GM23338 (cell line): ENCODE data around the gene GPATCH11. TPM values are rescaled to one million over a fixed set of nuclear protein-coding genes. Genes with fewer than 3 reads are reported as not detected.

Source experiments
- ATAC-seq: fragments of 200-7000 bp; cut with Tn5 transposase; 3 replicates; pipeline ENCODE4 v1.9.1; 2020
- DNase-seq: peaks from one replicate; pipeline ENCODE4 v3.0.0-alpha.2; 2015; ENCODE audit warnings: low spot score
- H2AFZ ChIP-seq: fragments of 200-600 bp; sonication (generic); 2 replicates; pipeline ENCODE4 v1.8.0; 2016; ENCODE audit warnings: antibody characterized with exemption, mild to moderate bottlenecking, moderate library complexity
- H3F3A ChIP-seq: fragments of 200-600 bp; sonication (generic); replicated peaks from 2 replicates; pipeline ENCODE4 v1.8.0; 2017; ENCODE audit warnings: antibody characterized with exemption, mixed run types, low read depth
- H3K27ac ChIP-seq: fragments of 200-600 bp; sonication (generic); 2 replicates; pipeline ENCODE4 v1.6.1; 2016; ENCODE audit warnings: low read depth
- H3K27me3 ChIP-seq: fragments of 200-600 bp; sonication (generic); 2 replicates; pipeline ENCODE4 v1.8.0; 2016; ENCODE audit warnings: mild to moderate bottlenecking, mixed run types, moderate library complexity; ENCODE audit not compliant: insufficient read depth
- H3K36me3 ChIP-seq: fragments of 200-600 bp; sonication (generic); 2 replicates; pipeline ENCODE4 v1.8.0; 2016; ENCODE audit warnings: mild to moderate bottlenecking; ENCODE audit not compliant: insufficient read depth
- H3K4me1 ChIP-seq: fragments of 200-600 bp; sonication (generic); 2 replicates; pipeline ENCODE4 v1.8.0; 2016; ENCODE audit warnings: mild to moderate bottlenecking, moderate library complexity; ENCODE audit not compliant: insufficient read depth
- H3K4me2 ChIP-seq: fragments of 200-600 bp; sonication (generic); 2 replicates; pipeline ENCODE4 v1.7.1; 2017; ENCODE audit warnings: mixed run types
- H3K4me3 ChIP-seq: fragments of 200-600 bp; sonication (generic); 2 replicates; pipeline ENCODE4 v1.6.1; 2016; ENCODE audit warnings: mixed run types
- H3K79me2 ChIP-seq: fragments of 200-600 bp; sonication (generic); replicated peaks from 2 replicates; pipeline ENCODE4 v1.8.0; 2017; ENCODE audit warnings: mild to moderate bottlenecking; ENCODE audit not compliant: insufficient read depth
- H3K9me2 ChIP-seq: fragments of 200-600 bp; sonication (generic); 2 replicates; pipeline ENCODE4 v1.8.0; 2017; ENCODE audit not compliant: insufficient read depth
- H4K20me1 ChIP-seq: fragments of 200-600 bp; sonication (generic); replicated peaks from 2 replicates; pipeline ENCODE4 v1.8.0; 2017; ENCODE audit warnings: mild to moderate bottlenecking; ENCODE audit not compliant: insufficient read depth
- H3K27ac Mint-ChIP-seq: 2 replicates; pipeline ENCODE4 v1.8.0; 2020; ENCODE audit warnings: inconsistent platforms, mild to moderate bottlenecking, moderate library complexity, mixed read lengths
- H3K27me3 Mint-ChIP-seq: 3 replicates; pipeline ENCODE4 v1.8.0; 2022; ENCODE audit warnings: low read depth, mild to moderate bottlenecking, moderate library complexity, mixed read lengths, inconsistent platforms; ENCODE audit not compliant: insufficient read depth, poor library complexity
- H3K36me3 Mint-ChIP-seq: 3 replicates; pipeline ENCODE4 v1.8.0; 2021; ENCODE audit warnings: low read depth, mild to moderate bottlenecking, inconsistent platforms, moderate library complexity, mixed read lengths
- H3K4me1 Mint-ChIP-seq: 3 replicates; pipeline ENCODE4 v1.8.0; 2020; ENCODE audit warnings: mild to moderate bottlenecking, inconsistent platforms, mixed read lengths
- H3K4me3 Mint-ChIP-seq: 3 replicates; pipeline ENCODE4 v1.8.0; 2021; ENCODE audit warnings: moderate library complexity, mild to moderate bottlenecking, inconsistent platforms, mixed read lengths
- H3K9me3 Mint-ChIP-seq: 3 replicates; pipeline ENCODE4 v1.8.0; 2020; ENCODE audit warnings: moderate library complexity, mild to moderate bottlenecking, inconsistent platforms, mixed read lengths
- CREB1 ChIP-seq: fragments of 250-450 bp; sonication (Bioruptor Pico); IDR thresholded peaks from 2 replicates; pipeline ENCODE4 v1.5.0; 2020; ENCODE audit warnings: low read depth, mild to moderate bottlenecking, moderate library complexity
- EZH2 ChIP-seq: fragments of 200-600 bp; sonication (generic); IDR thresholded peaks from one replicate; pipeline ENCODE4 v1.8.0; 2017; ENCODE audit warnings: antibody characterized with exemption, mild to moderate bottlenecking, low read depth; ENCODE audit not compliant: unreplicated experiment
- EZH2phosphoT487 ChIP-seq: fragments of 200-600 bp; sonication (generic); IDR thresholded peaks from one replicate; pipeline ENCODE4 v1.8.1; 2018; ENCODE audit warnings: antibody characterized with exemption; ENCODE audit not compliant: unreplicated experiment
- JUNB ChIP-seq: IDR thresholded peaks from one replicate; pipeline ENCODE4 v1.6.1; 2016; ENCODE audit warnings: antibody characterized with exemption; ENCODE audit not compliant: unreplicated experiment
- NANOG ChIP-seq: IDR thresholded peaks from 2 replicates; pipeline ENCODE4 v1.6.1; 2016; ENCODE audit warnings: antibody characterized with exemption, borderline replicate concordance
- POLR2AphosphoS5 ChIP-seq: IDR thresholded peaks from 2 replicates; pipeline ENCODE4 v1.6.1; 2016; ENCODE audit warnings: antibody characterized with exemption, low read depth
- STAT1 ChIP-seq: IDR thresholded peaks from one replicate; pipeline ENCODE4 v1.6.1; 2016; ENCODE audit warnings: antibody characterized with exemption; ENCODE audit not compliant: unreplicated experiment
- ZNF114 ChIP-seq: fragments of 250-450 bp; sonication (Bioruptor Pico); IDR thresholded peaks from 2 replicates; pipeline ENCODE4 v1.5.0; 2020; ENCODE audit warnings: mild to moderate bottlenecking, moderate library complexity
- ZNF331 ChIP-seq: fragments of 250-450 bp; sonication (Bioruptor Pico); IDR thresholded peaks from 2 replicates; pipeline ENCODE4 v1.5.0; 2020; ENCODE audit warnings: low read depth, mild to moderate bottlenecking, moderate library complexity
- polyA plus RNA-seq: library from polyadenylated mRNA; unstranded; fragments of >200 nt; fragmentation: Nextera tagmentation; extraction: Ambion mirVana; gene quantifications from 2 replicates; pipeline ENCODE4 v1.2.1, GENCODE V29; 2016
- total RNA-seq: library from RNA; depleted of rRNA; stranded (reverse); fragments of >200 nt; shearing (Covaris generic); gene quantifications from 2 replicates; pipeline ENCODE4 v1.2.3, GENCODE V29; 2014
- TF ChIP-seq, protein P1 (sequence below): IDR thresholded peaks from 2 replicates; pipeline ENCODE4 v1.6.1; 2016; ENCODE audit warnings: antibody characterized with exemption
- TF ChIP-seq, protein P2 (sequence below): IDR thresholded peaks from one replicate; pipeline ENCODE4 v1.6.1; 2018; ENCODE audit warnings: antibody characterized with exemption; ENCODE audit not compliant: unreplicated experiment
- TF ChIP-seq, protein P3 (sequence below): fragments of 250-450 bp; sonication (Bioruptor Pico); IDR thresholded peaks from 2 replicates; pipeline ENCODE4 v1.5.0; 2020; ENCODE audit warnings: mild to moderate bottlenecking, moderate library complexity
- TF ChIP-seq, protein P4 (sequence below), 2 experiments: fragments of 200-600 bp in 1 of 2; sonication (generic) in 1 of 2; conservative IDR thresholded peaks; 2 replicates each; pipeline versions ENCODE4 v1.5.1 to v1.6.1; 2016 to 2017; ENCODE audit warnings: antibody characterized with exemption in 2 of 2, low read depth in 2 of 2, mild to moderate bottlenecking in 2 of 2, moderate library complexity in 1 of 2

Gene GPATCH11
- total and polyA plus RNA-seq, 2 experiments from 2014 or later, result 3.5 to 8.0 TPM

DNA sequence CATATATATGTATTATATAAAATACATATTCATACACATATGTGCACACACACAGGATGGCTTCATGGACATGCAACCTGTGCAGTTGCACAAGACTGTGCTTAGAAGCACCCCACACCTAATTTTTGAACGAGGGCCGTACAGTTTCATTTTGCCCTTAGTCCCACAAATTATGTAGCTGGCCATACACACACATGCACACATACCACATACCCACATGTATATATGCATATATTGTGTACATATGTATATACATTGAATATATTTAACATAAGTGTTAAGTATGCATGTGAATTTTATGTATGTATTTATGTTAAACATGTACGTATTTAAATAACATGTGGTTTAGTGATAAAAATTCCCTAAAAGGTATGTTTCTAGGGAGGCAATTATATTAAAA, 18.3 kb downstream of the GPATCH11 start:
- H3K36me3 Mint-ChIP-seq, result peaks cover 11% of the 10 kb centered on the region; the same call in 2 of the 3 replicates
- TF ChIP-seq, protein P1, sequence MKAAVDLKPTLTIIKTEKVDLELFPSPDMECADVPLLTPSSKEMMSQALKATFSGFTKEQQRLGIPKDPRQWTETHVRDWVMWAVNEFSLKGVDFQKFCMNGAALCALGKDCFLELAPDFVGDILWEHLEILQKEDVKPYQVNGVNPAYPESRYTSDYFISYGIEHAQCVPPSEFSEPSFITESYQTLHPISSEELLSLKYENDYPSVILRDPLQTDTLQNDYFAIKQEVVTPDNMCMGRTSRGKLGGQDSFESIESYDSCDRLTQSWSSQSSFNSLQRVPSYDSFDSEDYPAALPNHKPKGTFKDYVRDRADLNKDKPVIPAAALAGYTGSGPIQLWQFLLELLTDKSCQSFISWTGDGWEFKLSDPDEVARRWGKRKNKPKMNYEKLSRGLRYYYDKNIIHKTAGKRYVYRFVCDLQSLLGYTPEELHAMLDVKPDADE, result no peak
- TF ChIP-seq, protein P2, sequence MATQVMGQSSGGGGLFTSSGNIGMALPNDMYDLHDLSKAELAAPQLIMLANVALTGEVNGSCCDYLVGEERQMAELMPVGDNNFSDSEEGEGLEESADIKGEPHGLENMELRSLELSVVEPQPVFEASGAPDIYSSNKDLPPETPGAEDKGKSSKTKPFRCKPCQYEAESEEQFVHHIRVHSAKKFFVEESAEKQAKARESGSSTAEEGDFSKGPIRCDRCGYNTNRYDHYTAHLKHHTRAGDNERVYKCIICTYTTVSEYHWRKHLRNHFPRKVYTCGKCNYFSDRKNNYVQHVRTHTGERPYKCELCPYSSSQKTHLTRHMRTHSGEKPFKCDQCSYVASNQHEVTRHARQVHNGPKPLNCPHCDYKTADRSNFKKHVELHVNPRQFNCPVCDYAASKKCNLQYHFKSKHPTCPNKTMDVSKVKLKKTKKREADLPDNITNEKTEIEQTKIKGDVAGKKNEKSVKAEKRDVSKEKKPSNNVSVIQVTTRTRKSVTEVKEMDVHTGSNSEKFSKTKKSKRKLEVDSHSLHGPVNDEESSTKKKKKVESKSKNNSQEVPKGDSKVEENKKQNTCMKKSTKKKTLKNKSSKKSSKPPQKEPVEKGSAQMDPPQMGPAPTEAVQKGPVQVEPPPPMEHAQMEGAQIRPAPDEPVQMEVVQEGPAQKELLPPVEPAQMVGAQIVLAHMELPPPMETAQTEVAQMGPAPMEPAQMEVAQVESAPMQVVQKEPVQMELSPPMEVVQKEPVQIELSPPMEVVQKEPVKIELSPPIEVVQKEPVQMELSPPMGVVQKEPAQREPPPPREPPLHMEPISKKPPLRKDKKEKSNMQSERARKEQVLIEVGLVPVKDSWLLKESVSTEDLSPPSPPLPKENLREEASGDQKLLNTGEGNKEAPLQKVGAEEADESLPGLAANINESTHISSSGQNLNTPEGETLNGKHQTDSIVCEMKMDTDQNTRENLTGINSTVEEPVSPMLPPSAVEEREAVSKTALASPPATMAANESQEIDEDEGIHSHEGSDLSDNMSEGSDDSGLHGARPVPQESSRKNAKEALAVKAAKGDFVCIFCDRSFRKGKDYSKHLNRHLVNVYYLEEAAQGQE, result no peak
- no peak for TF ChIP-seq EZH2
- no peak for TF ChIP-seq NANOG
- no peak for TF ChIP-seq JUNB
- TF ChIP-seq, protein P3, sequence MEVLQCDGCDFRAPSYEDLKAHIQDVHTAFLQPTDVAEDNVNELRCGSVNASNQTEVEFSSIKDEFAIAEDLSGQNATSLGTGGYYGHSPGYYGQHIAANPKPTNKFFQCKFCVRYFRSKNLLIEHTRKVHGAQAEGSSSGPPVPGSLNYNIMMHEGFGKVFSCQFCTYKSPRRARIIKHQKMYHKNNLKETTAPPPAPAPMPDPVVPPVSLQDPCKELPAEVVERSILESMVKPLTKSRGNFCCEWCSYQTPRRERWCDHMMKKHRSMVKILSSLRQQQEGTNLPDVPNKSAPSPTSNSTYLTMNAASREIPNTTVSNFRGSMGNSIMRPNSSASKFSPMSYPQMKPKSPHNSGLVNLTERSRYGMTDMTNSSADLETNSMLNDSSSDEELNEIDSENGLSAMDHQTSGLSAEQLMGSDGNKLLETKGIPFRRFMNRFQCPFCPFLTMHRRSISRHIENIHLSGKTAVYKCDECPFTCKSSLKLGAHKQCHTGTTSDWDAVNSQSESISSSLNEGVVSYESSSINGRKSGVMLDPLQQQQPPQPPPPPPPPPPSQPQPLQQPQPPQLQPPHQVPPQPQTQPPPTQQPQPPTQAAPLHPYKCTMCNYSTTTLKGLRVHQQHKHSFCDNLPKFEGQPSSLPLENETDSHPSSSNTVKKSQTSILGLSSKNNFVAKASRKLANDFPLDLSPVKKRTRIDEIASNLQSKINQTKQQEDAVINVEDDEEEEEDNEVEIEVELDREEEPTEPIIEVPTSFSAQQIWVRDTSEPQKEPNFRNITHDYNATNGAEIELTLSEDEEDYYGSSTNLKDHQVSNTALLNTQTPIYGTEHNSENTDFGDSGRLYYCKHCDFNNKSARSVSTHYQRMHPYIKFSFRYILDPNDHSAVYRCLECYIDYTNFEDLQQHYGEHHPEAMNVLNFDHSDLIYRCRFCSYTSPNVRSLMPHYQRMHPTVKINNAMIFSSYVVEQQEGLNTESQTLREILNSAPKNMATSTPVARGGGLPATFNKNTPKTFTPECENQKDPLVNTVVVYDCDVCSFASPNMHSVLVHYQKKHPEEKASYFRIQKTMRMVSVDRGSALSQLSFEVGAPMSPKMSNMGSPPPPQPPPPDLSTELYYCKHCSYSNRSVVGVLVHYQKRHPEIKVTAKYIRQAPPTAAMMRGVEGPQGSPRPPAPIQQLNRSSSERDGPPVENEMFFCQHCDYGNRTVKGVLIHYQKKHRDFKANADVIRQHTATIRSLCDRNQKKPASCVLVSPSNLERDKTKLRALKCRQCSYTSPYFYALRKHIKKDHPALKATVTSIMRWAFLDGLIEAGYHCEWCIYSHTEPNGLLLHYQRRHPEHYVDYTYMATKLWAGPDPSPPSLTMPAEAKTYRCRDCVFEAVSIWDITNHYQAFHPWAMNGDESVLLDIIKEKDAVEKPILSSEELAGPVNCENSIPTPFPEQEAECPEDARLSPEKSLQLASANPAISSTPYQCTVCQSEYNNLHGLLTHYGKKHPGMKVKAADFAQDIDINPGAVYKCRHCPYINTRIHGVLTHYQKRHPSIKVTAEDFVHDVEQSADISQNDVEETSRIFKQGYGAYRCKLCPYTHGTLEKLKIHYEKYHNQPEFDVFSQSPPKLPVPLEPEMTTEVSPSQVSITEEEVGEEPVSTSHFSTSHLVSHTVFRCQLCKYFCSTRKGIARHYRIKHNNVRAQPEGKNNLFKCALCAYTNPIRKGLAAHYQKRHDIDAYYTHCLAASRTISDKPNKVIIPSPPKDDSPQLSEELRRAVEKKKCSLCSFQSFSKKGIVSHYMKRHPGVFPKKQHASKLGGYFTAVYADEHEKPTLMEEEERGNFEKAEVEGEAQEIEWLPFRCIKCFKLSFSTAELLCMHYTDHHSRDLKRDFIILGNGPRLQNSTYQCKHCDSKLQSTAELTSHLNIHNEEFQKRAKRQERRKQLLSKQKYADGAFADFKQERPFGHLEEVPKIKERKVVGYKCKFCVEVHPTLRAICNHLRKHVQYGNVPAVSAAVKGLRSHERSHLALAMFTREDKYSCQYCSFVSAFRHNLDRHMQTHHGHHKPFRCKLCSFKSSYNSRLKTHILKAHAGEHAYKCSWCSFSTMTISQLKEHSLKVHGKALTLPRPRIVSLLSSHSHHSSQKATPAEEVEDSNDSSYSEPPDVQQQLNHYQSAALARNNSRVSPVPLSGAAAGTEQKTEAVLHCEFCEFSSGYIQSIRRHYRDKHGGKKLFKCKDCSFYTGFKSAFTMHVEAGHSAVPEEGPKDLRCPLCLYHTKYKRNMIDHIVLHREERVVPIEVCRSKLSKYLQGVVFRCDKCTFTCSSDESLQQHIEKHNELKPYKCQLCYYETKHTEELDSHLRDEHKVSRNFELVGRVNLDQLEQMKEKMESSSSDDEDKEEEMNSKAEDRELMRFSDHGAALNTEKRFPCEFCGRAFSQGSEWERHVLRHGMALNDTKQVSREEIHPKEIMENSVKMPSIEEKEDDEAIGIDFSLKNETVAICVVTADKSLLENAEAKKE (CRISPR knock-in tag), result no peak
- TF ChIP-seq ZNF331 (CRISPR knock-in tag), result no peak
- TF ChIP-seq, protein P4, sequence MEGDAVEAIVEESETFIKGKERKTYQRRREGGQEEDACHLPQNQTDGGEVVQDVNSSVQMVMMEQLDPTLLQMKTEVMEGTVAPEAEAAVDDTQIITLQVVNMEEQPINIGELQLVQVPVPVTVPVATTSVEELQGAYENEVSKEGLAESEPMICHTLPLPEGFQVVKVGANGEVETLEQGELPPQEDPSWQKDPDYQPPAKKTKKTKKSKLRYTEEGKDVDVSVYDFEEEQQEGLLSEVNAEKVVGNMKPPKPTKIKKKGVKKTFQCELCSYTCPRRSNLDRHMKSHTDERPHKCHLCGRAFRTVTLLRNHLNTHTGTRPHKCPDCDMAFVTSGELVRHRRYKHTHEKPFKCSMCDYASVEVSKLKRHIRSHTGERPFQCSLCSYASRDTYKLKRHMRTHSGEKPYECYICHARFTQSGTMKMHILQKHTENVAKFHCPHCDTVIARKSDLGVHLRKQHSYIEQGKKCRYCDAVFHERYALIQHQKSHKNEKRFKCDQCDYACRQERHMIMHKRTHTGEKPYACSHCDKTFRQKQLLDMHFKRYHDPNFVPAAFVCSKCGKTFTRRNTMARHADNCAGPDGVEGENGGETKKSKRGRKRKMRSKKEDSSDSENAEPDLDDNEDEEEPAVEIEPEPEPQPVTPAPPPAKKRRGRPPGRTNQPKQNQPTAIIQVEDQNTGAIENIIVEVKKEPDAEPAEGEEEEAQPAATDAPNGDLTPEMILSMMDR (conservative IDR thresholded peaks at IDR 0.05; ENCODE audit: low read depth in 2 of 2), result no peak
- no peak for TF ChIP-seq ZNF114 (CRISPR knock-in tag)
- TF ChIP-seq POLR2AphosphoS5, result no peak
- no peak for TF ChIP-seq CREB1 (CRISPR knock-in tag)
- no peak for TF ChIP-seq EZH2phosphoT487
- no peak for TF ChIP-seq STAT1
- Histone ChIP-seq H2AFZ (no peak overlapping the region), H3K4me2 (no peak overlapping the region), H3K36me3 (peaks cover 6% of the 10 kb centered on the region; the same call in 1 of the 2 replicates), H3K4me1 (peaks cover 5% of the 10 kb centered on the region; the same call in 1 of the 2 replicates), H3K27me3 (no peaks in the 10 kb centered on the region), H3K9me2 (no peaks in the 10 kb centered on the region), H3K79me2 (no peaks in the 10 kb centered on the region), H3K27ac (no peak overlapping the region), H3K4me3 (no peak overlapping the region), H3F3A (no peaks in the 10 kb centered on the region), H4K20me1 (no peaks in the 10 kb centered on the region)
- no peak overlapping the region for H3K4me3 Mint-ChIP-seq
- H3K27ac Mint-ChIP-seq, result no peak overlapping the region
- no peaks in the 10 kb centered on the region for H3K9me3 Mint-ChIP-seq
- H3K4me1 Mint-ChIP-seq, result peaks cover 19% of the 10 kb centered on the region
- ATAC-seq, result no peak
- H3K27me3 Mint-ChIP-seq, result peaks cover 3% of the 10 kb centered on the region
- no peak for DNase-seq
